Subcutaneous abdominal adipose tissue (tissue), 5 donors: ENCODE results near the gene PIWIL1.

Experiments used
- H3K27ac ChIP-seq: one replicate; pipeline ENCODE4 v1.7.0; 2013; ENCODE audit warnings: low read depth, mild to moderate bottlenecking, inconsistent platforms, low read length, moderate library complexity
- H3K27me3 ChIP-seq, 5 donors: one replicate each; pipeline ENCODE4 v1.7.0; 2013; ENCODE audit warnings: low read length in 5 of 5, inconsistent platforms in 1 of 5; ENCODE audit not compliant: control insufficient read depth in 5 of 5, insufficient read depth in 4 of 5
- H3K36me3 ChIP-seq, 5 donors: one replicate each; pipeline ENCODE4 v1.7.0; 2013; ENCODE audit warnings: low read length in 5 of 5; ENCODE audit not compliant: control insufficient read depth in 5 of 5, insufficient read depth in 5 of 5
- H3K4me1 ChIP-seq, 5 donors: one replicate each; pipeline ENCODE4 v1.7.0; 2013; ENCODE audit warnings: low read length in 5 of 5, mild to moderate bottlenecking in 3 of 5, moderate library complexity in 1 of 5; ENCODE audit not compliant: control insufficient read depth in 5 of 5, insufficient read depth in 5 of 5
- H3K4me3 ChIP-seq, 5 donors: one replicate each; pipeline ENCODE4 v1.7.0; 2013; ENCODE audit warnings: low read length in 5 of 5, low read depth in 1 of 5
- H3K9ac ChIP-seq, 5 donors: one replicate each; pipeline ENCODE4 v1.7.0; 2013; ENCODE audit warnings: low read length in 5 of 5, mild to moderate bottlenecking in 4 of 5, moderate library complexity in 3 of 5
- H3K9me3 ChIP-seq, 5 donors: one replicate each; pipeline ENCODE4 v1.7.0; 2013; ENCODE audit warnings: low read length in 5 of 5; ENCODE audit not compliant: control insufficient read depth in 5 of 5
- donor health status: healthy.
- donor health status: healthy.
- donor health status: healthy.
- donor health status: healthy.
- donor health status: healthy.

The PIWIL1 gene

GRCh38 chr12:130366159-130366558 lies 28.5 kb downstream of the PIWIL1 start:
- H3K4me1 ChIP-seq = no peaks in the 10 kb centered on the region
- H3K9me3 ChIP-seq = peaks cover 0 to 4% (median 0%) of the 10 kb centered on the region in 5 donors
- no peak overlapping the region for H3K4me3 ChIP-seq
- H3K27me3 ChIP-seq = peaks cover 0 to 6% (median 3%) of the 10 kb centered on the region in 5 donors
- H3K27ac ChIP-seq = no peak overlapping the region
- H3K36me3 ChIP-seq = no peaks in the 10 kb centered on the region
- H3K9ac ChIP-seq = no peak overlapping the region

- Histone ChIP-seq H3K9ac (no peak overlapping the region), H3K27me3 (peaks cover 0 to 8% (median 3%) of the 10 kb centered on the region in 5 donors), H3K4me1 (no peaks in the 10 kb centered on the region), H3K4me3 (no peak overlapping the region), H3K27ac (no peak overlapping the region), H3K9me3 (peaks cover 0 to 4% (median 0%) of the 10 kb centered on the region in 5 donors), H3K36me3 (no peaks in the 10 kb centered on the region)
Measured at GRCh38 chr12:130367003-130367402, 29.3 kb downstream of the PIWIL1 start.

GRCh38 chr12:130367523-130367922 lies 29.8 kb downstream of the PIWIL1 start:
- Histone ChIP-seq H3K27me3 (peaks cover 0 to 8% (median 3%) of the 10 kb centered on the region in 5 donors), H3K27ac (no peak overlapping the region), H3K9me3 (peaks cover 0 to 4% (median 0%) of the 10 kb centered on the region in 5 donors), H3K36me3 (no peaks in the 10 kb centered on the region), H3K4me1 (no peaks in the 10 kb centered on the region), H3K9ac (no peak overlapping the region), H3K4me3 (no peak overlapping the region)

GRCh38 chr12:130369816-130370215 lies 32.1 kb downstream of the PIWIL1 start:
- Histone ChIP-seq H3K9ac (no peak overlapping the region), H3K4me3 (no peak overlapping the region), H3K4me1 (no peaks in the 10 kb centered on the region), H3K36me3 (no peaks in the 10 kb centered on the region), H3K27ac (no peak overlapping the region), H3K27me3 (peaks cover 3 to 15% (median 8%) of the 10 kb centered on the region in 5 donors), H3K9me3 (peaks cover 0 to 4% (median 0%) of the 10 kb centered on the region in 5 donors)

GRCh38 chr12:130371296-130371695 lies 33.6 kb downstream of the PIWIL1 start:
- H3K27ac ChIP-seq = no peak overlapping the region
- H3K4me3 ChIP-seq = no peak overlapping the region
- H3K27me3 ChIP-seq = peaks cover 3 to 15% (median 8%) of the 10 kb centered on the region in 5 donors
- H3K9ac ChIP-seq = no peak overlapping the region
- H3K36me3 ChIP-seq = no peaks in the 10 kb centered on the region
- no peaks in the 10 kb centered on the region for H3K4me1 ChIP-seq
- peaks cover 0 to 4% (median 0%) of the 10 kb centered on the region in 5 donors for H3K9me3 ChIP-seq

- no peak overlapping the region for H3K4me3 ChIP-seq
- H3K9ac ChIP-seq = no peak overlapping the region
- H3K9me3 ChIP-seq = peaks cover 0 to 4% (median 0%) of the 10 kb centered on the region in 5 donors
- peaks cover 3 to 21% (median 11%) of the 10 kb centered on the region in 5 donors for H3K27me3 ChIP-seq
- H3K4me1 ChIP-seq = no peaks in the 10 kb centered on the region
- no peaks in the 10 kb centered on the region for H3K36me3 ChIP-seq
- H3K27ac ChIP-seq = no peak overlapping the region
Measured at GRCh38 chr12:130372936-130373335, 35.2 kb downstream of the PIWIL1 start.

GRCh38 chr12:130374083-130374482 lies 36.4 kb downstream of the PIWIL1 start:
- H3K36me3 ChIP-seq = no peaks in the 10 kb centered on the region
- peaks cover 0 to under 1% (median 0%) of the 10 kb centered on the region in 5 donors for H3K9me3 ChIP-seq
- H3K4me1 ChIP-seq = no peaks in the 10 kb centered on the region
- peaks cover 3 to 20% (median 11%) of the 10 kb centered on the region in 5 donors for H3K27me3 ChIP-seq
- H3K4me3 ChIP-seq = no peak overlapping the region
- no peak overlapping the region for H3K9ac ChIP-seq
- H3K27ac ChIP-seq = no peak overlapping the region

- Histone ChIP-seq H3K36me3 (no peaks in the 10 kb centered on the region), H3K27me3 (peaks cover 3 to 20% (median 10%) of the 10 kb centered on the region in 5 donors), H3K9me3 (no peaks in the 10 kb centered on the region), H3K27ac (no peak overlapping the region), H3K9ac (no peak overlapping the region), H3K4me3 (no peak overlapping the region), H3K4me1 (no peaks in the 10 kb centered on the region)
Measured at GRCh38 chr12:130375296-130376287, 37.9 kb downstream of the PIWIL1 start.

- Histone ChIP-seq H3K9me3 (no peaks in the 10 kb centered on the region), H3K9ac (no peak overlapping the region), H3K27me3 (no peaks in the 10 kb centered on the region), H3K27ac (no peak overlapping the region), H3K4me3 (no peak overlapping the region), H3K4me1 (no peaks in the 10 kb centered on the region), H3K36me3 (no peaks in the 10 kb centered on the region)
Measured at GRCh38 chr12:130382818-130383217, 45.1 kb downstream of the PIWIL1 start.

GRCh38 chr12:130384234-130384633 lies 46.5 kb downstream of the PIWIL1 start:
- no peaks in the 10 kb centered on the region for H3K4me1 ChIP-seq
- H3K36me3 ChIP-seq = no peaks in the 10 kb centered on the region
- H3K27me3 ChIP-seq = no peaks in the 10 kb centered on the region
- H3K27ac ChIP-seq = no peak overlapping the region
- no peak overlapping the region for H3K9ac ChIP-seq
- H3K9me3 ChIP-seq = no peaks in the 10 kb centered on the region
- no peak overlapping the region for H3K4me3 ChIP-seq
